ENCODE data around the gene HORMAD2.

DNA sequence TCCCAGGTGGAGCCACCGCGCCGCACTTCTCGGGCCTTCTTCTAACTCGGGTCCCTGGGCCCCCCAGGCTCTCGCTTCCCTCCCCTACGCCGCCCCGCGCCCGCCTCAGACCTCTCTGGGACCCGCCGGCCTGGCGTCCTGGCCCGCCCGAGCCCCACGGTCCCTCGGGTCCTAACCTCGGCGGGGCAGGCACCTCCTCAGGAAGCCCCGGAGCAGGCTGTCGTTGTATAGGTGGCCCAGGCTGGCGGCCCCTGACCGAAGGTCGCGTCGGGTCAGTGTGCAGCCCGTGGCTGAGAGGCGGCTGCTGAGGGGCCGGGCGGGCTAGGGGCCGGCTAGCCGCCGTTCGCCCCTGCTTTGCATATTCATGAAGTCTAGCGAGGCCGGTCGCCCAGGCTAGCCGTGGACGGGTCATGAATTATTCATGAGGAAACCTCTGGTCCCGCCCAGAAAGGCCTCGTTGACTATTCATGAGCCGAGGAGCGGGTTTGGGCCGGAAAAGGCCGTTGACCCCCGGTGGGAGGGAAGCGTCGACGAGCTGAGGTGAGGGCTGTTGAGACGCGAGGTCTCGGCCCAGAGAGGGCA is at the start of gene HORMAD2:
- TF ChIP-seq CTCF (IDR thresholded peaks at IDR 0.05) (no peak), POLR2A (IDR thresholded peaks at IDR 0.05) (no peak)

All from tibial nerve (tissue), 3 donors.